CD4-positive, alpha-beta T cell treated with Interleukin-21 for 1 hour (primary cell): ENCODE data around the gene BEND7.

ENCODE experiments used
- DNase-seq: peaks from one replicate; pipeline ENCODE4 v3.0.0-alpha.2; 2020

Gene BEND7

DNA sequence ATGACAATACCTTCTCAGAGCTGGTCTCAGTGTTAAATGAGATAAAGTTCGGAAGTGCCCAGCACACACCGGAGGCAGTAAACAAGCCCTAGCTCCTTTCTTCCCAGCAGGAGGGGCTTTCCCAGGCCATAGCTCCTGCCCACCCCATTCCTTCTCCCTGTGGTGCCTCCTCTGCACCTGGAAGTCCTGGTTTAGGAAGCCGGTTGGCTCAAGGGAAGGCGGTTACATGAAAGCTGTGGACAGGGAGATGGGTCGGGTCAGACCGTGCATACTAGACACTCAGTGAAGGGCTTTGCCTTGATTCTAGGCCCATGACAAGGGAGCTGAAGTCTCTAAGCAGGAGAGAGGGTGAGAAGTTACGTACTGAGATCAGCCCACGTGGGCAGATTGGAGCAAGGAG is 8.6 kb downstream of the BEND7 start:
- DNase-seq = no peak

DNA sequence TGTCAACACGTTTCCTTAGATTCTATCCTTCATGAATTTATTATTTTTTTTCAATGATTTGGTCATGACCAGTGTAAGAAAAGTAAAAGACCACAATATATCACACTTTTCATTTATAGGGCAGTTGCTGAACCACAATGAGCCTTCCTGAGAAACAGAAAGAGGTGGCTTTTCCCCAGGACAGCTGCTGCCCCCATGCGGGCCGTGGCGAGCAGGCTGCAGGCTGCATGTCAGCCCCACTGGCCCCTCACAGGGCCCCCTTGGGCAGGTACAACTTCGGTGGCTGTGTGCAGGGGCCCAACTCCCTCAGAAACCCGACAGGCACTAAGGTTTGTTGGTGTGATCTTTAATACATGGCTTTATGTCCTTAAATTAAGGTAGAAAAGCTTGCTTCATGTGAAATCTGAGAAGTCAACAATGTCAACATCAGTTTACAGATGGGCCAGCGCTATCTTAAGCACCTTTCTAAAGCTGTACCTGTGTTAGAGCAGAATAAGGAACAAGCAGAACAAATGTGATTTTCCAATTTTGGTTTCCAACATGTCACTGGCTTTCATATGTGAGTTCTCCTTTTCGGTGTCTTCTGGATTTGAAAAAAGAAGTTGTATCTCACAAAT is 10.6 kb downstream of the BEND7 start:
- no peak for DNase-seq

DNA sequence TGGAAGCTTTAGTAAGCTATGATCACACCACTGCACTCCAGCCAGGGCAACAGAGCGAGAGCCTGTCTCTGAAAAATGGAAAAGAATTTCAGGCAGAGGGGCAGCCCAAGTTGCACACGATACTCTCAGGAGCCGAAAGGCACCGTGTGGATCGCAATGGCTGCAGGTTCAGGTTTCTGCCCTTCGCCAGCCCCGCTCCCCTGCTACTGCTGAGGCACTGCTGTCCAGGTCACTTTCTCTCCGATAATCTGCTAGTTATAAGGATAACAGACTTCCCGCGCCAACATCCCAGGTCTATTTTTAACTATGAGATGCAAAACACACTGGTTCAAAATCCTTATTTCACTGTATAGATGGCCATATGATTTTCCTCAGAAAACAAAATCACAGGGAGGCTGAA is 11.1 kb downstream of the BEND7 start:
- no peak for DNase-seq

DNA sequence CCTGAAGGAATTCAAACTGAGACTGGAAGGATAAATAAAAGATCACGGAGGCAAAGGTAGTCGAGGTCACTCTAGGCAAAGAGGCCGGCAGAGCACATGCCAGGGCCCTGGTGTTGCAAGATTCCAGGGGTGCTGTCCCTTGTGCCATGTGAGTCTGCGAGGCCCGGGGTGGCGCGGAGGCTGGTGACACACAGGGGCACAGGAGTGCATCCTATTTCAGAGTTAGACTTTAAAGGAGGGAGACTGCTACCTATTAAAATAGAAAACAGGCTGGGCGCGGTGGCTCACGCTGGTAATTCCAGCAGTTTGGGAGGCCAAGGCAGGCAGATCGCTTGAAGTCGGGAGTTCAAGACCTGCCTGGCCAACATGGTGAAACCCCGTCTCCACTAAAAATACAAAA is 12.6 kb downstream of the BEND7 start:
- DNase-seq = no peak

DNA sequence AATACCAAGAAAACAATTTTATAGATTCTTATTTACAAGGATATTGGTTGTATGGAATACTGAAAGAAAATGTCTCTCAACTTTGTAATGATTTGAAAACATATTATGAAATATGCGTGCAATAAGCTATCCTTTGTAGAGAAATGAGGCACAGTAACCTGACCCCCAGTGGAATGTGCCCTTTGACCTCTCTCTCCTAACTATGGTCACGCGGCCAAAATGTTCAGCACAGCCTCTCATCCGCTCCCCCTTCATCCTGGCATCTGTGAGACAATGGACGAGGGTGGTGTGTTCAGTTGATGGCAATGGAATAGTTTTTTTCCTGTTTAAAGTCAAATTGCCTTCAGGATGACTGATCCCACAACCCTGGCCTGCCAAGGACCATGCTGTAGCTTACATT is 13.3 kb downstream of the BEND7 start:
- DNase-seq = no peak

DNA sequence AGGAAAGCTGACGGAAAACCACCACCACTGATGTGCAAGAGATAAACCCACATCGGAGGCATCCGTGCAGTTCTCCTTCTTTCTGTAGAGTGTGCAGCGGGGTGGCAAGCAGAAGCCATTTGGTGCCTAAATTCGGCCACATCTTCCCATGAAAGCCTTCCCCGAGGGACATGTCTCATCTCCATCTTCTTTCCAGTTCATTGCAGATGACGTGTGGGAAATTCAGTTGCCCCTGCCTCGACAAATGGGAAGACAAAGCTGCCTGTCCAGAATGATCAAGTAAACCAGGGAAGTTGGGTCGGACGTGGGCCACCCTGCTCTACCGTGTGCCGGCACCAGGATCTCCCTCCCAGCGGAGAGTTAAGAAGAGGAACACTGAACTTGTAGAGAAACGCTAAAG is 14.5 kb downstream of the BEND7 start:
- no peak for DNase-seq

DNA sequence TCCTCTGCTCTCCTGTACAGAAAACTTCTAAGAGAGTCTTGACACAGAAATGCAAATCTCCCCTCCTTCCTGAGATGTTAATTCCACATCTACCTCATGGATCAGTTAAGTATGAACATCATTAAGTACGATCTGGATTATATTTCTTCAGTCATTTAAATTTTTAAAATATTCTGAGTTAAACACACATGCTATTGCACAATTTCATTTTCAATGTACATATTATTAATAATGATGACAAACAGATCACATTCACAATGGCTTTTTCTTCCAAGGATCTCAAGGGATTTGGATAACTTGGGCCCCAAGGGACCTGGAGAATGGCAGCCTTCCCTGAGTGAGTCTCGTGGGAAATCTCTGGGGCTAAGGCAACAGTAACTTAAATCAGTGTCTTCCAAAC is 16.2 kb downstream of the BEND7 start:
- DNase-seq = no peak

DNA sequence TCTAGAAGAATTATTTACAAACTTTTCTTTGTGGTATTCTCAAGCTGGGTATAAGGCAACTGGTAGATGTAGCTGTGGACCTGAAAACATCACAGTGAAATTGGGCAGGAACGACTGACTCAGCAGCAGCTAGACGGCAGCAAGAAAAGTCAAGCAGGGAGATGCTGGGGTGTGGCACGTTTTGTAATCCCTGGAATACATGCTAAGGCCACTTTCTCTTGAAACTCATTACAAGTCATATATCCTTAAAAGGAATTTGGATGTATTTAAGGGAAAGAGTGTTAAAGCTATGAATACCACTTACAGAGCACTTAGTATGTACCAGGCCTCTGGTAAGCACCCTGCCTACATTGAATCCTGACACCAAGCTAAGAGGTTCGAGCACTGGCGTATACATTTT is 17.4 kb downstream of the BEND7 start:
- no peak for DNase-seq

DNA sequence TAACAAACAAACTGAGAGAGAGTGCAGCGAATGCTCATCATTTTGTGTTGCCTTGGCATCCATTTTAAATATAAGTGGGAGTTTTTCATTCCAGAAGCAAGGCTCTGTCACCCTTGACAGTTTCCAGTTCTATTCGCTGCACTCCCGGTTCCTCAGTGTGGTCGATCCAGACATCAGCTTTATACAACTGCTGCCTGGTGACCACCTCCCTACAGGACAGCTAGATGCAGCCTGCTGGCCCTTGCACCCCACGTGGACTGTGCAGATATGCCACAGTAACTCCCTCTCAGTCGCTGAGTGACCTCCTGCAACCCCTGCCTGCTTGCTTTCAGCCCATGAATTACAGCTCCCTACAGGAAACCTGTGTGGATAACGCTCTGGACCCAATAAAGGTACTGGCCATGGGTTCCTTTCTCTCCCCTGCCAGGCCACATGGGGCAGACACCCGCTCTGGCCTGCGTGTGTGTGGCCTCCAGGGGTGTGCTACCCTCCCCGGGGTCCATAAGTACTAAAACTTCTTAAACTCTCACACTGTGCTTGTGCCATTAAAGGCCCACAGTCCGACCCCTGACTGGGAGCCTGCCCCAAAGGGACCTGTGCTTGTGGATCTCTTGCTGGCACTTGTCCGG is 23.6 kb downstream of the BEND7 start:
- no peak for DNase-seq

DNA sequence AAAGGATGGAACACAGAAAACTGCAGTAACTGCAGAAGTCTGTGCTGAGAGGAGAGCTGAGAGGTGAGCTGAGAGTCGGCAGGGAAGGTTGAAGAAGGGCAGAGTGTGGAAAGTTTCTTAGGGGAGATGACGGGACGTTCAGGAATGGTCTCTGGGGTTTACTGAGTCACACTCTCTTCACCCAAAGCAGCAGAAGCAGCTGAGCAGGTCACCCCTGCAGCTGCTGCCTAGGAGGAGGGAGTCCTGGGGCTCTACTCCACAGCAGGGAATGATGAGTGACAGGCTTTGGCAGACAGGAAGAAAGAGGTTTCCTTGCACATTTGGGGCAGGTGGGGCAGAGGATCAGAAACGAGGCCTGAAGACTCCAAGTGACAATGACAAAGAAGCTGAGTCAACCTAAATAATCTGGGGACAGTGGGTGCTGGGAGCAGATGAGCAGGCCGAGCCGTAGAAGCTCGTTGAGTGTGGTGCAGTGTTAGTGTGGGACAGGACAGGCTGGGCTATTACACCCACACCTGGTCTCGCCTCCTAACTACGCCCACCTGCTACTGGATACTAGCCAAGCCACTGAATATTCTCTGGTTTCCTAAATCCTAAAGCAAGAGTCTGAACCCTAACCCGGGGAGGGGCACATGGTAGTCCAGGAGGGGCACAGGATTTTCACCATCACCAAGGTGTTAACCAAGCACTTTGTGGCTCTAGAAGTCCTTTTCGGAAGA is 24.9 kb downstream of the BEND7 start:
- no peak for DNase-seq

DNA sequence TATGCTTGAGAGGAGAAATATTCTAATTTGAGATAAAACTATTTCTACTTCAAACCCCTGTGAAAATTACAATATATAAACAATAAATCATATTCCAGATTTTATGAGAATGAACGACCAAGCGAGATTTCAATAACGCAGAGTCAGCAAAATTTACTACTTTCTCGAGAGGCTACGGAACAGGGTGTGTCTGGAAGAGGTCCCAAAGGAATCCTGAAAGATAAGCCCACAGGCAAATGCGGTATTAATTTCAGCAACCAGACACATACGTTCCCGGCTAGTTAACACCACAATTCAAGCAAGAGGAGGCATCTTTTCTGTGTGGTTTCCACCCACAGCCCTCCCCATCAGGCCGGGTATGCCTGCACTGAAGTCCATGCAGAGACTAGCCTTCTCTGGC is 26.4 kb downstream of the BEND7 start:
- no peak for DNase-seq

DNA sequence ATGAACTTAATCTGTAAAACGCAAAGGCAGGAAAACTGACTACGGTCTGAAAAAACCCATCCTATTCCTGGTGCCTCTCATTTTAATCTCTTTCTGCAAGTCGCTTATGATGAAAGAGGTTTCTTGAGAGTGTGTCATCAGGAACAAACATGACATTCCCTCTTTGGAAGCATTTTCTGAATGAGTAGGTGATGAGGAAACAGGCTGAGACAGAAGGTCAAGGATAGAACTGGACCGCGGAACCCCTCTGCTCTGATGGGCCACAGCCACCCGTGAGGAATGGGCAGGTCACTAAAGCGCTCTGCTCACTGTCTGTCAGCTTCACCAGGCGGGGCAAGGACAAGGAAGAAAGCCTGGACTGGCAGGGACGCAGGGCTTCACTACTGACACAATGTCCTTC is 28.6 kb downstream of the BEND7 start:
- DNase-seq = no peak

DNA sequence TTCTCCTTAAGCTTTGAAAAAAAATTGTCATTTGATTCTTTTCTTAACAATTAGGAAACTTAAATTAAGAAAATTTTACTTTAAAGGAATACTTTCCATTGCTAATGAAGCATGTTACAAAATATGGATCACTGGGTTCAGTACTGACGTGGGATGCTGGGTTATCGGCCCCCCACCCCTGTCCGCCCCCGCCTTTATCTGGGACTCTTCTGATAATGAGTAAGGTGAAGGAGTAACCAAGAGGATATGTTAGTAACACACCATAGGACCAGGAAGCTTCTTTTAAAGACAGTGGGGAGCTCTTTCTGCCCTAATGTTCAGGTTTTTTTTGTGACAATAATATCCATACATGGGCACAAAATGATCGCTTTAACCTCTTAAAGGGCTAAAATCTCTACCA is 29.7 kb downstream of the BEND7 start:
- no peak for DNase-seq

DNA sequence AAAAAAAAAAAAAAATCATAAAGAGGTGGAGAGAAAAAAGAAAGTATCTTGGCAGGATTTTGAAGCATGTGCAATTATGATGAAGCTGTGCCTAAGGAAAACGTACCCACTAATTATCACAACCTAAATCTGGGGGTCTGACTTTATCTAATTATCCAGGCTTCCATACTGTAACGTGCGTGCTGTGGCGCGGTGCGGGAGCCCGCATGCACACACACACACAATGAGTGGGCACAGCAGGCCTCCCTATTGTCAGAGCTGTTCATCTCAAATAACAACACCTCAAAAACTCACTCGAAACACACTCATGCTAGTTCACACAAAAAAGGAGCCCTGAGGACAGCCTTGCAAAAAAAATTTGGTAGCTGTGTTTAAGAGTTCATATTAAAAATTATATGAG is 31.9 kb downstream of the BEND7 start:
- DNase-seq = no peak

DNA sequence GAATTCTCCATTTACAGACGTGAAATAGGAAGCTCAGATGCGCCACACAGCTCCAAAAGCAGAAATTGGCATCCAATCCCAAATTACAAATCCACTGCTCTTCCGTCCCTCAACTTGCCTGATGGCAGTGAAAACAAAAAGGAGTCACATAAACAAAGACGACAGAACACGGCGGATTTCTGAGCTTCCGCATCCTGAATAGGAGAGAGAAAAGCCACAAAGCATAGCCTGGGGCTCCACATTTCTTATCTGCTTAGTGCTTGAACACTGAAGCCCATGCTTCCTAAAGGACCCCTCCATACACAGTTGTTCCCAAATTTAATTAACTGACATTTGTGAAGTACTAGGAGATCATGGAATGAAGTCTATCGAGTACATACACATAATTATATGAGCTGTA is 32.6 kb downstream of the BEND7 start:
- DNase-seq = no peak

DNA sequence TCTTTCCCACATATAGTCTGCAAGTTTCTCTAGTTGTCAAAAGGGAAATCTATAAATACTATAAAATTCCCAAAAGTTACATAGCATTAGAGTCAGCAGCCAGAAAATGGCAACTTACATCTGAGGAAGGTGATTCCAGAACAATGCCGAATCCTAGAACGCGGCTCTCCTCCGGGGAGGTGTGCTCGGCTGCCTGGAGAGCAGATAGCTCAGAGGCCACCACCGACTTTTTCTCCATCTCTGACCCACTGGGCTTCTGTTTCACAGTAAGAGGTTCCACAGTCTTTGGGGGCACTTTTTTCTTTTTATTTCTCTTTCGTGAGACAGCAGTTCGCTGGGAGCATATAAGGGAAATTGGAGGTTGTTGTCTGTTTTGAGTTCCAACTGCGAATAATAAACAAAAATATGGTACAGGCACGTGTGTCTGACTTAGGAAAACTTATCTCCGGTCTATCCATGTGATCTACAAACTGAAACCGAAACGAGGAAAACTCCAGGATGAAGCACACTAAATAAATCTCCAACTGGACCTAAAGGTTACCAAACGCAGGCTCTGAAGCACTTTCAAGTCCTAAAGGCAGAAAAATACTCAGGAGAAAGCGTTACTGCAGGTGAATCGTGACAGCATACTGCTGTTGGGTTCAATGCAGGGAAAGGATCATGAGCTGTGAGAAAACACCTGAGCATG is 36.2 kb downstream of the BEND7 start:
- DNase-seq = no peak

DNA sequence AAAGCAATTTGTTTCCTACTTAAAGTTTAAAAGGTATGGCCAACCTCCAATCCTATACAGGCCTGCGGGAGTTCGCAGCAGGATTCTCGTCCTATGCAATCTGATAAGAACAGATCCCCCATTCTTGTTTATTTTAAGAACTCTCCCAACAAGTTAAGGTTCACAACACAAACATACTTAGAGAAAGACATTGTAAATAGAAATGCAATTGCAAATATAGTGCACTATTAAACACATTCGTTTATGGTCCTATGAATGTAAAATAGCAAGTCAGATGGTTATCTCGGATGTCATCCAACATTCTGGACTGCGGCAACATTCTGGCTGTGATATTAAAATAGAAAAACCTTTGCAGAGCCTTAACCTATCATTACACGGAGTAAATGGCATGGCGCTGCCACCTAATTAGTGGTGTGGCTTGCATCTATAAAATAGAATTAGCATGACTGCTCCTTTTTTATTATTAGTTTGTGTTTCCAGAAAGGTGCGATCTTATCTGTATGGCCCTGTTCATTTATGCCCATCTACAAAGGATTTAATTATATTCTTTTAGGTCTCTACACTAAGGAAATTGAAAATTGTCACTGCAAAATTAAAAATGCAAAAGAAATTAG is 37.0 kb downstream of the BEND7 start:
- DNase-seq = no peak

DNA sequence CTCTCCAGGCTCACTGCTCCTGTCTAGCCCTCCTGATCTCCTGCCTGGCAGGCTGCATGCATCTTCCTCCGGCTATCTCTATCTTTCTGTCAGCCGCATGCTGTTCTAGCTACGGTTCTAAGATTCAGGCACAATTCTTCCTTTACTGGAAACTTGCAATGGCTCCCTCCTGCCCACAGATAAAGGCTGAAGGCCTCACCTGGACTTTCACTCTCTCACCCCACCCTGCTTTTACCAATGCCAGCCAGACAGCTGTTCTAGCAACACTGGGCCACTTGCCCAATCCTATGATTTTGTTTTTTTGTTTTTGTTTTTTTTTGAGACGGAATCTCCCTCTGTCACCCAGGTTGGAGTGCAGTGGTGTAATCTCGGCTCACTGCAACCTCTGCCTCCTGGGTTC is 38.3 kb downstream of the BEND7 start:
- DNase-seq = no peak

DNA sequence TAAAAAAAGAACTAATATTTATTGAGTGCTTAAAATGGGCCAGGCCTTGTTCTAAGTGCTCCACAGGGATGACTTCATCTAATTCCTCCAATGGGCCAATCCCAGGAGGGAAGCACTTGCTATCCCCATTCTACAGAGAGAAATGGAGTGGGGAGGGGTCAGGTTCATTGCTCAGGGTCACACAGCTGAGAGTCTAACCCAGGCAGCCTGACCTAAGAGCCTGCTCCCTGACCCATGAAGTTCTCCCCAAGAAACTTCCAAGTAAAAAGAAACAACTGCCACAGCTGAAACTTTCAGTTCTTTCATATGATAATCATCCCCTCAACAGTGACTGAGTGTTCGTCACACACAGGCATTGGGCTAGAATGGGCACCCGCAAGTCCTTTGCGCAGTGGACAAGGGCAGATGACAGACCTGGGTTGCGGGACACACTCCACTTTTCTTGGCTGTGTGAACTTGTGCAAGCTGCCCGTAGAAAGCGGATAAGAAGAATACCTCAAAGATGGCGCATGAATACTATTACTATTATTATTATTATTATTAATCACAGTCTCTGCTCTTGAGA is 39.7 kb downstream of the BEND7 start:
- no peak for DNase-seq

DNA sequence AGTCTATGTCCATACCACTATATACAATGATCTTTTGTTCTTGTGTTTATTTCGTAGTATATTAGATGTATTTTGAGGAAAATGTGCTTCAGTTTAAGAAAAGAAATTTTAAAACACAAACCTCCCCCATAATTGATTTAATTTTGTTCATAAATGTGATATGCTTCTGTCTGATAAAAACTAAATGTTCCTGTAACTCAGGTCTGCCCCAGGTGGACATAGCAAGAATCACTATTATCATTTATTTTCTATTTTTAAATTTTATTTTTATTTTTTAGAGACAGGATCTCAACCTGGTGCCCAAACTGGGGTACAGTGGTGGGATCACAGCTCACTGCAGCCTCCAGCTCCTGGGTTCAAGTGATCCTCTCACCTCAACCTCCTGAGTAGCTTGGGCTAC is 43.2 kb downstream of the BEND7 start:
- no peak for DNase-seq

DNA sequence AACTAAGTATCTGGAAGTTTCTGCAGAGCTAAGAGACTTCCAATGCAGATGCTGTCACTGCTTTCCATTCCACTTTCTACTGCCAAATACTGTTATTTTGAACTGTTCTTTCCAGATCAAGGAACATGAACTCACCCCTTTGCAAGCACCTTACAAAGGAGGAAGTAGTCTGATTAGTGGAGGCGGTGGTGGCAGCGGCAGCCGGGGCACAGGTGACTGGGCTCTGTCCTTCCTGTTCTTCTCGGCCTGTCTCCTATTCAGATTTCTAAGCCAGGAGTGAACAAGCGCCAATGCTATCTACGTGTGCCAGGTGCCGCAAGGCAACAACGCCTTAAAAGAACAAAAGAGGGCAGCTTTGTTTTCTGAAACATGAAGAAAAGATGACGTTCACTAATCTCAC is 44.9 kb downstream of the BEND7 start:
- DNase-seq = no peak

DNA sequence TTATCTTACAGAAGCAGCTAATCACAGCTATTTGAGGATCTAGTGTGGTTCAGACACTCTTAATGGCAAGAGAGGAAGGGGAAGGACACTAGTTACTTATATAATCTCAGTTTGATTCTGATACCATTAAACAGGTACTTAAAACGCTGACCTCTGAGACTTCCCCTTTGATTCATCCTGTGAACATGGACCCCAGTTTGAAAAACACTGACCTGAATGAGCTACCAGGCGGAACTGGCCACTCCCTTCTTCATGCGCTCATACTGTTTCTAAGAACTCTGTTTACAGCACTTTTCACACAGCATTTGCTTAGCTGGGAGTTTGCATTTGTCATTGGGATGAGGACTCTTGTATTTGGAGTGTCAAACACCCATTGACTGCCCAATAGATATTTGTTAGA is 45.7 kb downstream of the BEND7 start:
- no peak for DNase-seq

DNA sequence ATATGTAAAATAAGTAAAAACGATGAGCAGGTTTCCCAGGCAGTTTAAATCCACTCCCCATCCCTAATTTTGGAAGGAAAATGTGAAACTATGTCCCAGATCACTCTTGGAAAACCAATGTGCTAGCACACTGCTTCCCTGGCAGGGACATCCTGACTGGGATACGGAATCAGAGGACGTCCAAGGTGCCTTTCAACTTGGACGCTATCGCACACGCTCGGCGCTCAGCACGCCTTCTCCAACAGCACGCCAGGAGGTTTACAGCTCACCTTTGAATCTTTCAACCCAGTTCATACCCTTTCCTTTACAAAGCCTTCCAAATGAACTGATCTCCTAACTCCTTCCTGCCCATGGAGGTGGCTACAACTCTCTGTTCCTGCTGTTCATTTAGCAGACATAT is 47.1 kb downstream of the BEND7 start:
- no peak for DNase-seq
